DMS153 (cell line): ENCODE measurements around the gene RAB11B.
"Not testable (repeated sequence)": the region's sequence is repeated elsewhere in the genome, so short reads cannot be mapped to it uniquely, and the experiment has no call there.

ENCODE experiments used
- DNase-seq: peaks from one replicate; lab custom pipeline; 2025; lab: John Stamatoyannopoulos, UW

Gene RAB11B

DNA sequence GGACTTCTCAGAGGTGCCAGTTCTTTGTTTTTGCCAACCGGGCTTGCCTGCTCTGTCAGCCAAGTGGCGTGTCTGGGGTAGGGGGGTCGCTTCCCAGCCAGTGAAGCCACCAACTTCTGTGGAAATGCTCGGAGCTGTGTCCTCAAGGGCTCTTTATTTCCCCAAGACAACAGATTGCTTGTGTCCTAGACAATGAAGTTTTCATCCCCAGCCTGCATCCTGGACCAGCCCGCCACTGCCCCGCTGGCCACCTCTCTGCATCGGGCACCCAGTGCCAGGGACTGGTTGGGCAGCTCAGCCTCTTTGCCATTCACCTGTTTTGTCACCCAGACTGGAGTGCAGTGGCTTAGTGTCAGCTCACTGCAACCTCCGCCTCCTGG lies 3.7 kb downstream of the RAB11B start:
- no peak for DNase-seq

DNA sequence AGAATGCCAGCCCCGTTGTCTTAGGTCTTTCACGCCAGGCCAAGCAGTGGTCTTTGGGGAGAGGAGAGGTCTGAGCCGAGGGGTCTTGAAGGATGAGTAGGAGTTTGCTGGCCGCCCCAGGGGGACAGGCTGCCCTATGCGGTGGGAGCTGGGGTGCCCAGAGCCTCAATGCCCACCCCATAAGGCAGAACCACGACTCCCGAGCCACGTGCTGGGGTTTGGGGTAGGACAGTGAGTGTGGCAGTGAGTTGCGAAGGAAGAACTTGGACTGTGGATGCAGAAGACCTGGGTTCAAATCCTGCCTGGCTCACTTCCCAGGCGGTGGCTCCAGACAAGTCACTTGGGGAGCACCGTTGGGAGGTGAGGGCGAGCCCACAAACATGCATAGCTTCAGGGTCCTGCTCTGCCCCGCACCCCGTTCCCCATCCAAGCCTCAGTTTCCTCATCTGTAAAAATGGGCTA lies 5.5 kb downstream of the RAB11B start:
- DNase-seq = no peak

DNA sequence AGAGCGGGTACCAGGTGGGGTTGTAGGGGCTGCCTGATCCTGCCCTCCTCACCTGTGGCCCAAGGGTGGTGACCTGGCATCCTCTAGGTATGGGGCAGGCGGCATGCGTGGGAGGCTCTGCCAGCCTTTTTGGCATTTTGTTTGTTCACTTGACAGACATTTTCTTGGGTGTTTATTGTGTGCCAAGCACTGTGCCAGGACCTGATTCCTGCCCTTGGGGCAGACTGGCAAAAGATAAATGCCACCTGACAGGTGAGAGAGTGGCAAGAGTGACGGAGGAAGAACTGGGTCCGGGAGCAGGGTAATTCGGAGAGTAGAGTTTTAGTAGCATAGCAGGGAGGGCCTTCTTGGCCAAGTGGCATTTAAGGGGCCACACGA lies 6.0 kb downstream of the RAB11B start:
- DNase-seq = no peak

DNA sequence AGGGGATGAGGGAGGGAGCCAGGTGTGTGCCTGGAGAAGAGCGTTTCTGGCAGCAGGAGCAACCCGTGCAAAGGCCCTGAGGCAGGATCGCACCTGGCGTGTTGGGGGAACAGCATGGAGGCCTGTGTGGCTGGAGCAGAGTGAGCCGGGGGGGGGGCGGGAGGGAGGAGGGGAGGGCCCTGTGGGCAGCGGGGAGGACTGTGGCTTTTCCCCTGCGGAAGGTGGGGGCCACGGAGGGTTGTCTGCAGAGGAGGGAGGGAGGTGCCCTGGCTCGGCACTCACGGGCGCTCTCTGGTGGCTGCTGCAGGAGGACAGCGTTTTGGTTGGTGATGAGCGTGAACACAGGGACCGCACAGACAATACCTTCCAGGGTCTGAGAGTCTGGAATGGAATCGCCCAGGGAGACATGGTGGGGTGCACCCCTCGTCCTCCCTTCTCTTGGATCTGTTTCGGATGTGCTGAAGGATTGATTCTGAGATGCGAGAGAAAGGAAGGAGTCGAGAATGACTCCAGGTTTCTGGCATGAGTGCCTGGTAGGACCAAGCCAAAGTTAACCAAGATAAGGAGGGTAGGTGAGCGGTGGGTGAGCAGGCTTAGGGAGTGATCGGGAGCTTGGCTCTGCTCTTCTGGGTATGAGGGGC lies 6.5 kb downstream of the RAB11B start:
- no peak for DNase-seq

DNA sequence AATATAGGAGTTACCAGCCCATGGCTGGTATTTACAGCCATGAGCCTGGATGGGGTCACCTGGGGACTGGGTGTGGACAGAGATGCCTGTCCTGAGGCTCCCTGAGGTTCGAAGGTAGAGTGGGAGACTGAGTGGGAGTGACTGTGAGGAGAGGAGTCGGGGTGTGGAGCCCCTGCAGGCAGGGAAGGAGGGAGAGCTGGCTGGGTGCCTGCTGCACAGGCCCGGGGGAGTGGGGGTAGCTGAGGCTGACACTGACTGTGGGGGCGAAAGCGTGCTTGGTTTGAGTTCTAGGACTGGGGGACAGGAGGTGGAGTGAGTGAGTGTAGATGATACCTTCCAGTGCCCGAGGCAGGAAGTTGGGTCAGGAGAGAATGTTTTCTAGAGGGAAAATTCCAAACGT lies 7.1 kb downstream of the RAB11B start:
- no peak for DNase-seq

DNA sequence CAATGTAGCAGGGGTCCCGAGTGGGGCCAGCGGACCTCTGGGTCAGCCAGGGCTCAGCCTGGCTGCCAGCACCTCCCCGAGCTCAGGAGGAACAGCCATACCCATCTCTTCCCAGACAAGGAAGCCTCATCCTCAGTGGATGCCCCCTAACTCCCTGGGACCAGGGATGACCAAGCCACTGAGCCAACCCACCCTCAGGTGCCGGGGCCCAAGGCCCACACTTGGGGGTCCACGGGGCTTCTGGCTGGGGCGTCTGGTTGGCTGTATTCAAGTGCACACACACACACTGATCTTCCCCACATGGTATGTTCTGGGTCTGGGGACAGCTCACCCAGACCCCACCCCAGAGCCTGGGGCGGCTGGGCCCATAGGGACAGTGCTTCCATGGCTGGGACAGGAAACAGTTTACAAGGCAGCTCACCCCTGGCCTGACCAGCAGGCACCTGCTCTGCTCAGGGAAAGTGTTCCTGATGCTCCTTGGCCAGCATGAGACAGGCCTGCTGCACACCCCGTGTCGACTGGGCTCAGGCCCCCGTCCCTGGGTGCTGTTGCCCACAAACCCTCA lies 7.7 kb downstream of the RAB11B start:
- DNase-seq = no peak

DNA sequence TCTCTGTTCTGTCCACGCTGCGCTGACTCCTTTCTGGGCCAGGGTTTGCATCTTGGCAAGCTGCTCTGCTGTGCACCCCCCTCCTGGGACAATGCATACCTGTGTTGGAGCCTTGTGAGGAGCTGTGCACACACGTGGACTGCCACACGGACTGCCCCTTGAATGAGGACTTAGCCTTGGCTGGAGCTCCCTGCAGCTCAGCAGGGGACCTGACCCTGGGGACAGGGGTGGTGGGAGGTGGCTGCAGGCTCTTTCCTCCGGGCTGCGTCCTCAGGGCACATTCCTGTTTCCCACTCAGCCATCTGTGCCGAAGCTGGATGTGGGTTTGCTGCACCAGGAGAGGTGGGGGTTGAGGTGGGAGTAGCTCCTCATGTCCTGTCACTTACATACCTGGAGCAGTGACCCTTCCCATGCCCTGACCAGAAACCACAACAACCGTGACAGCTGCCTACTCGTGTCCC lies 8.2 kb downstream of the RAB11B start:
- DNase-seq = no peak

DNA sequence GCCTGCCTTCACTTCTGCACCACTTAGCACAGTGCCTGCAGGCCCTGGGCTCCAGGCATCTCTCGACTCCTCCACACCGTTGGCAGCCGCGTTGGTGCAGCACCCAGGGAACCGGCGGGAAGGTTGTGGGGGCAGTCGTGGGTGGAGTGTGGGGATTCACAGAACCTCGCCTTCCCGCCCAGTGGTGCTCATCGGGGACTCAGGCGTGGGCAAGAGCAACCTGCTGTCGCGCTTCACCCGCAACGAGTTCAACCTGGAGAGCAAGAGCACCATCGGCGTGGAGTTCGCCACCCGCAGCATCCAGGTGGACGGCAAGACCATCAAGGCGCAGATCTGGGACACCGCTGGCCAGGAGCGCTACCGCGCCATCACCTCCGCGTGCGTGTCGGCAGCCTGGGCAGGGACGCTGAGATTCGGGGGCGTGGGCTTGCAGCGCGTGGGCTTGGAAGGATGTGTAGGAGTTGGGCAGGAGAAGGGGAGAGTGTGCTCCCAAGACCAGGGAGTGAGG lies 9.6 kb downstream of the RAB11B start:
- no peak for DNase-seq

DNA sequence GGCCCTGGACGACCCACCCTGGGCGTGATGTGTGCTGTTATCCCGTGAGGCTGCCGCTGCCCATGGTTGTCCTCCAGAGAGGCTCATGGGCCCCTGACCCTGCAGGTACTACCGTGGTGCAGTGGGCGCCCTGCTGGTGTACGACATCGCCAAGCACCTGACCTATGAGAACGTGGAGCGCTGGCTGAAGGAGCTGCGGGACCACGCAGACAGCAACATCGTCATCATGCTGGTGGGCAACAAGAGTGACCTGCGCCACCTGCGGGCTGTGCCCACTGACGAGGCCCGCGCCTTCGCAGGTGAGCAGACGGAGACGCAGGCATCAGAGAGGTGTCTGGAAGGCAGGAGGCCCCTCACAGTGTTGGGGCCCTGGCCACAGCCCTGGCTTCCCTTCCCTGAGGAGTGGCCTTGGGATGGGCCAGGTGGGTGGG lies 11.8 kb downstream of the RAB11B start:
- no peak for DNase-seq

DNA sequence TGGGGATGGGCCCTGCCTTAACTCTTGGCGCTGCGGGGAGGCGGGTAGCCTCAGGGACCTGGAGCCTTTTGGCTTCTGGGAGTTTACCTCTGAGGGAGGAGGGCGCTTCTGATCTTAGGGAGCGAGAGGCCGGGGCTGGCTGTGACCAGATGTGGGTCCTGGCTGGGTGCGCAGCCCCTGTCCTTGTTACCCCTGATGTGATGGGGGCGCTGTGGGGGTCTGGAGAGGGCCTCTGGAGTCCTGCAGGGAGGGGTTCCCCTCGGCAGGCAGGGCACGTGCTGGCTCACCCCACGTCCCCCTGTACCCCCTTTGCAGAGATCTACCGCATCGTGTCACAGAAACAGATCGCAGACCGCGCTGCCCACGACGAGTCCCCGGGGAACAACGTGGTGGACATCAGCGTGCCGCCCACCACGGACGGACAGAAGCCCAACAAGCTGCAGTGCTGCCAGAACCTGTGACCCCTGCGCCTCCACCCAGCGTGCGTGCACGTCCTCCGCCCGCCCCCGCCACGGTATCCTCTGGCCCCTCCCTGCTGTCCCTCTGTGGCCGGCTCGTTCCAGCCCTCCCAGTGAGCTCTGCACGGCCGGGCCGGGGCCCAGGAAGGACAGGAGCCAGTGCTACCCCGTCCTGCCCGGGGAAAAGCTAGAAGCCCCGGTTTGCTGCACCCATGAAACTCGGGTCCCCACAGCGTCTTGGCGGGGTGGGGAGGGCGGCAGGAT lies 13.1 kb downstream of the RAB11B start:
- no peak for DNase-seq

DNA sequence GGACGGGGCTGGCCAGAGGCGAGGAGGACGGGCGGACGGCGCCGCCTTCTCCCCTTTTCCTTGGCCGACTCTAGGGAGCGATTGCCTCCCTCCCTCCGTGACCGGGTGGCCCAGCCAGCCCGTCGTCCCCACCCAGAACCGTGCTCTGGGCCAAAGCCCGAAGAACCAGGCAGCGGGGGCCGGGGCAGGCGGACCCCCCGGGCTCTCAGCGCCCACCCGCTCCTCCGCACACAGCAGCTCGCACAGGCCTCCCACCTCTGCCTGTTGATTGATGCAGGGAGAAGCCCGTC lies 13.6 kb downstream of the RAB11B start:
- no peak for DNase-seq

DNA sequence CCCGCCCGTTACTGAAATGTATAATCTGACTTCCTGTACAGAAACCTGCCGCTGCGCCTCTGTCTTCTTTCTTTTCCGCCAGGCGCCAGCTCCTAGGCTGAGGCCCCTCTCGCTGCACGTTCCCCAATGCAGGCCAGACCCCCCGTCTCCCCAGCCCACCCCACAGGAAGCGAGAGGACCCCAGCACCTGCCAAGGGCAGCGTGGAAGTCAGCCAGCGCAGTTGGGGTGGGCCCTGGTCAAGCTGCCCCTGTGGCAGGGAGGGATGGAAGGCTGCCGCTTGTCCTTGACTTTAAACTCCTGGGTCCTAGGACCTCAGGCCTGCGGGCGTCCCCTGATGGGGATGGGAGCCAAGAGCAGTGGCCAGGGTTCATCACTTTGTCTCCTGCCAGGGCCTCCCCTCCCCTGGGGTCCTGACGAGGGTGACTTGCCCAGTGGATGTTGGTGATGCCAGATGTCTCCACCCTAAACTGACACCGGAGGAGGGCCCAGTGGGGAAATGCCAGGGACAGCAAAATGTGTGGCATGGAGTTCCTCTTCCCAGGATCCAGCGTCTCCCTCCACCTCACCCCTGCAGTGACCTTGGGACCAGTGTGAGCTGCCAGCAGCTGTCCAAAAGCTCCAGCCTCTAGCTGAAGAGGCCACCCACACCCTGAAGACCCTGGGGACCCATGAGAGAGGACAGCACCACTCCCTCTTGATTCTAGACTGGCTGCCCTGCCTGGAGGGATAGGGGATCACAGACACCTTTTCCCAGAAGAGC lies 14.4 kb downstream of the RAB11B start:
- no peak for DNase-seq

DNA sequence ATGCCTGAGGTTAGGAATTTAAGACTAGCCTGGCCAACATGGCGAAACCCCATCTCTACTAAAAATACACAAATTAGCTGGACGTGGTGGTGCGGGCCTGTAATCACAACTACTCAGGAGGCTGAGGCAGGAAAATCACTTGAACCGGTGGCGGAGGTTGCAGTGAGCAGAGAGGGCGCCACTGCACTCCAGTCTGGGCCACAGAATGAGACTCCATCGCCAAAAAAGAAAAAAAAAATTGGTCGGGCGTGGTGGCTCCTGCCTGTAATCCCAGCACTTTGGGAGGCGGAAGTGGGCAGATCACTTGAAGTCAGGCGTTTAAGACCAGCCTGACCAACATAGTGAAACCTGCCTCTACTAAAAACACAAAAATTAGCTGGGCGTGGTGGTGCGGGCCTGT lies 20.6 kb downstream of the RAB11B start:
- not testable (repeated sequence) for DNase-seq

DNA sequence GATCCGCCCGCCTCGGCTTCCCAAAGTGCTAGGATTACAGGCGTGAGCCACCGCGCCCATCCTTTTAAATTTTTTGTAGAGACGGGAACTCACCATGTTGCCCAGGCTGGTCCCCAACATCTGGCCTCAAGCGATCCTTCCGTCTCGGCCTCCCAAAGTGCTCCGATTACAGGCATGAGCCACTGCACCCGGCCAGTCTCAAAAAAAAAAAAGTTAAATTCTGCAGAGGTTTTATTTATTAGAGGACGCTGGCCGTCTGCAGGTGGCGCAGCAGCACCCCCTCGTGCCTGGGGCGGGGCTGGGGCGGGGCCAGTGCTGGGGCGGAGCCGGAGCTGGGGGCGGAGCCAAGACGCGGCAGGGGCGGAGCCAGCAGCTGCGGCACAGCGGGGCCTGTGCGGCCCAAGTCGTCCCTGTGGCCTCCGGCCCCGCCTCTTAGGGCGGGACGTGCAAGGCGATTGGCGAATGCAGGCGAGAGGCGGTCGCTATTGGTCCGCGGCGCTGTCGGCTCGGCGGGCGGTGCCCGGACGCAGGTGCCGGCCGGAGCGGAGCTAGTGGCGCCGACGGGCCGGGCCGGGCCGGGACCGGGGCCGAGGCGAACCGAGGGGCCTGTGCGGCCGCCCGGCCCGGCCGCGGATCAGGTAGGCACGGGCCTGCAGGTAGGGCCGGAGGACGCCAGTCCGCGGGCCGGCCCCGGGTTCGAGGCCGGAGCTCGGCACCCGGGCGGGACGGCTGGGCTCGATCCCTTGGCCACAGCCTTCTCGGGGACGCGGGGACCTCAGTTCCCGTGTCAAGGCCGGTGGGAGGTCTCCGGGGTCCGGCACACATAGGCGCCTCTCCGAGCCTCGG lies 22.8 kb downstream of the RAB11B start, which contains the start of gene MARCHF2:
MARCHF2 (plus strand) TSS at position 523 of the 846 bp plus-strand sequence. CDS start 8,536 bp downstream, outside the sequence.
- DNase-seq = peak; percentile 92

DNA sequence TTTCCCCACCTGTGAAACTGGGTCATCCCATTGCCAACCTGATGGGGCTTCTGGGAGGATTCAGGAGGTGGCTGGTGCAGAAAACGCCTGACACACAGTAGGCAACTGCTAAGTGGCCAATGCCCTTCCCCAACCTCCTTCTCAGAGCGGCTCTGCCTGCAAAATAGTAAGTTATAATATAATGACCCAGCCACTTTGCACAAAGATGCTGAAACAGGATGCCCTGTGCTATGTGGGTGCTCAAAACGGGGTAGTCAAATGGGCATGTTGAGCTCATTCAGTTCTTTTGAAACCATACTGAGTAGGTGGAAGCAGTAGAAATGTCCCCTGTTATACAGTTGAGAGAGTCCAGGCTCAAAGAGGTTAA lies 23.5 kb downstream of the RAB11B start:
- DNase-seq = no peak

DNA sequence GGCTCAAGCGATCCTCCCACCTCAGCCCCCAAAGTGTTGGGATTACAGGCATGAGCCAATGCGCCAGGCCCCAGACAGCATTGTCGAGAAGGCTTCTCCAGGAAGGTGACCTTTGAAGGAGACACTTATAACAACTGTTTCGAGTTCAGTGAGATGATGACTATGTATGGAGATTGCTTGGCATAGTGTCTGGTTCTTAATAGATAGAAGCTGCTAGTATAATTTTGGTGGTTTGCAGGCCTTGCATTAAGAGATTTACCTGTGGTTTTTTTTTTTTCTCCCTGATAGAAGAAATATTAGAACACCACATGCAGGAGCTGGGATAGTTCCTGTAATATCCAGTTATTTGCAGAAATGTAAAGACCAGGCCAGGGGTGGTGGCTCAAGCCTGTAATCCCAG lies 26.6 kb downstream of the RAB11B start:
- DNase-seq = no peak

DNA sequence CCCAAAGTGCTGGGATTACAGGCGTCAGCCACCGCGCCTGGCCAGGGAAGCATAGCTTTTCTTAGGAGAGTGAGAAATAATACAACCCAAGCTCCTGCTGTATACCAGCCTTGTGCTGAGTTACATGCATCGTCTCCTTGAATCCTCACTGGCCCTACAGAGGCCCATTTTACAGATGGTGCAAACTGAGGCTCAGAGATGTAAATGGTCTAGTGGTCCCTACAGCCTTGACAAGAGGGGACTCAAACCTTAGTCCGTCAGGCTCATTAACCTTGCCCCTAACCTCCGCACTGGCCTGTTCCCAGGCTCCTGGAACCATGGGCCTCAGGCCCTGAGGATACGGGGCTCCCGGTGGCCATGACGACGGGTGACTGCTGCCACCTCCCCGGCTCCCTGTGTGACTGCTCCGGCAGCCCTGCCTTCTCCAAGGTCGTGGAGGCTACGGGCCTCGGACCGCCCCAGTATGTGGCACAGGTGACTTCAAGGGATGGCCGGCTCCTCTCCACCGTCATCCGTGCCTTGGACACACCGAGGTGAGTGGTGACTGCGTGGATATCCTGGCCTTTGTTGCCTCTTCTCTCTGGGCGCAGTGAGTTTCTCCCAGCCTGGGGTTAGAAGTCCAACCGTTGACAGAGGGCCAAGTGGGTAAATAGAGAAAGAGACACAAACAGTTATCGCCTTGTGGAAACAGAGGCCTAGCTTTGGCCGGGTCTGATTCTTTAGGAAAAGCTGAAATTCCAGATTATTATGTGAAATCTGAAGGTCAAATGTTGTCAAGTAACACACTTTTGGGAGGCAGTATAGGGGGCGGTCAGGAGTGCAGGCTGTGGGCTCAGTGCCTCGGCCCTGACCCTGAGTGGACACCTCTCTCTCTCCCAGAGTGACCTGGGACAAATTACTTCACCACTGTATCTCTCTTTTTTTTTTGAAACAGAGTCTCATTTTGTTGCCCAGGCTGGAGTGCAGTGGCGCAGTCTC lies 31.6 kb downstream of the RAB11B start:
- DNase-seq = no peak

DNA sequence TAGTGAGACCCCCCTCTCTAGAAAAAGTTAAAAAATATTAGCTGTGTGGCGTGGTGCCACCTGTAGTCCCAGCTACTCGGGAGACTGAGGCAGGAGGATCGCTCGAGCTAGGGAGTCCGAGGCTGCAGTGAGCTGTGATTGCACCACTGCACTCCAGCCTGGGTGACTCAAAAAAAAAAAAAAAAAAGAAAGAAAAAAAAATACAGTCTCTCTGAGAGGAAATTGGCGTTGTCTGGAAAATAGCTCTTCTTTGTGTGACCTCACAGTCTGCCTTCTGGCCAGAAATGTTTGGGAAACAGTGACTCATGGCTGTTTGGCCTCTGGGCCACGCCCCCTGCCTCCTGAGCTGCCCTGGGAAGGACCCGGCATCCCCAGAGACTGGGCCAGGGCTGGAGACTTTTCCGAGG lies 33.7 kb downstream of the RAB11B start:
- DNase-seq = peak; percentile 54

DNA sequence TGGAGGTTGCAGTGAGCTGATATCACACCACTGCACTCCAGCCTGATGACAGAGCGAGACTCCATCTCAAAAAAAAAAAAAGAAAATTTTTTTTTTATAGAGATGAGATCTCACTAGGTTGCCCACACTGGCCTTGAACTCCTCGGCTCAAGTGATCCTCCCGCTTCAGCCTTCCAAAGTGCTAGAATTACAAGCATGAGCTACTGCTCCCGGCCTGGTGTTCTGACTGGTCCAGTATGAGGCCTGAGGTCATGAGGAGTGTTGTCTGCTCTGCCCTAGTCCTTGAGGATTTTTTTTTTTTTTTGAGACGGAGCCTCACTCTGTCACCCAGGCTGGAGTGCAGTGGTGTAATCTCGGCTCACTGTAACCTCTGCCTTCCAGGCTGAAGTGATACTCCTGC lies 35.2 kb downstream of the RAB11B start:
- DNase-seq = not testable (repeated sequence)

DNA sequence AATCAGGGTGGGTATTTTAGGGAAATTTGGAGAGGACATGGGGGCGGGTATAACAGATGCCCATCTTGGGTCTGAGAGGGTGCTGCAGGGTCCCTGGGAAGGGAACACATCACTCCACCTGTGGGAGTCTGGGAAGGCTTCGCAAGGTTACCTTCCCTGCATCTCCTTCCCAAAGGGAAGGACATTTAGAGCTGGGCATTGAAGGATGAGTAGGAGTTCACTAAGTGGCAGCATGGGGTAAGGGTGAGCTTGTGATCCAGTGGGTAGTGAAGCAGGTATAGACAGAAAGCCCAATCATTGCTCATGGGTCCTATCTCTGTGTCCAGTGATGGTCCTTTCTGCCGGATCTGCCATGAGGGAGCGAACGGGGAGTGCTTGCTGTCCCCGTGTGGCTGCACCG lies 36.1 kb downstream of the RAB11B start:
- DNase-seq = no peak
